ENCODE measurements around the gene SLC7A8.

DNA sequence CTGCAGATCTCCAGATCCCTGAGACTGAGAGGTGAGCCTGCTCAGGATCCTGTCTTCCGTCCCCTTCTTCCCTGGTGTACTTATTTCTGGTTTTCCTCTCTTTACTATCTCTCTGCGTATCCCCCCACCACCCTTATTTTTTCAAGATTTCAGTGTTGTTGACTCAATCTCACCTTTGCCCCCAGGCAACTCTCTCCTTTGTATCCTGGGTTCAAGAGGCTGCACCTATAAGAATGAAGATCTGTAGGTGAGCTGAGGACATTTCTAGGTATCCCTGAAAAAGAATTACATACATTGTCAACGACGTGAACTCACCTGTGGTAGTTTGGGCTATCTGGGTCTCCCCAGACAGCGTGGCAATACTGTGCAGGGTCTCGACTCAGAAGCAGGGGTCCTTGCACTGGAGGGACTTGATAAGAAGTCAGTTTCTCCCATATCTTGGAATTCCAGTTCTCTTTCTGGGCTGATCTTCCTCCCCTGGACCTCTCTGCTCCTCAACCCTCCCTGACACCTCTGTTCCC is 79.3 kb downstream of the SLC7A8 start:
- TF ChIP-seq EZH2 (IDR thresholded peaks at IDR 0.05; ENCODE audit: borderline replicate concordance, low read length): no peak
- no peak for TF ChIP-seq CTCF (conservative IDR thresholded peaks at IDR 0.05 in 1 of 2, IDR thresholded peaks at IDR 0.05 in 1 of 2; ENCODE audit: extremely low read depth in 1 of 2, insufficient read depth in 1 of 2, low read depth in 1 of 2, low read length in 2 of 2)
